HCT116 (cell line): ENCODE results near the gene MYO1A. TPM values are rescaled to one million over a fixed set of nuclear protein-coding genes. Genes with fewer than 3 reads are reported as not detected.

Experiments used
- ATAC-seq: fragments of 200-7000 bp; cut with Tn5 transposase; 2 replicates; pipeline ENCODE4 v1.9.1; 2020; ENCODE audit warnings: mild to moderate bottlenecking, moderate library complexity
- BruUV-seq: library from RNA; stranded (reverse); fragments of 400-500 nt; replicated peaks from 2 replicates; lab custom pipeline; 2021; lab: Mats Ljungman, UMichigan
- CTCF ChIA-PET: fragments of 300-600 bp; sonication (Branson Sonifier 250); formaldehyde crosslinking; loops from one replicate; lab custom pipeline; 2021; ENCODE audit warnings: antibody characterized with exemption; lab: Charles Lee
- POLR2A ChIA-PET: fragments of 300-600, 350-600 bp; sonication (Branson Sonifier 250); formaldehyde crosslinking; loops from one replicate; lab custom pipeline; 2021; ENCODE audit warnings: antibody characterized with exemption; lab: Charles Lee
- RAD21 ChIA-PET, 2 experiments: fragments of 300-600 bp; sonication (Branson Sonifier 250); formaldehyde crosslinking; loops; one replicate each; lab custom pipeline; 2023; ENCODE audit warnings: low total read pairs in 2 of 2; ENCODE audit not compliant: uncharacterized antibody in 2 of 2, unreplicated experiment in 2 of 2, low non-redundant PET in 1 of 2; lab: Charles Lee
- DNase-seq: peaks from one replicate; pipeline ENCODE4 v3.0.0-alpha.2; 2010; ENCODE audit warnings: low read depth, low spot score
- H2AFZ ChIP-seq: fragments of 200-600 bp; shearing (Covaris generic), sonication (generic); 2 replicates; pipeline ENCODE4 v1.6.1; 2017; ENCODE audit warnings: low read depth, mixed run types, mixed read lengths, antibody characterized with exemption, low read length; ENCODE audit not compliant: poor library complexity, severe bottlenecking
- H3K27ac ChIP-seq: 2 replicates; pipeline ENCODE4 v1.5.1; 2012; ENCODE audit warnings: low read depth, low read length
- H3K27me3 ChIP-seq: fragments of 200-600 bp; sonication (generic); 2 replicates; pipeline ENCODE4 v1.6.1; 2016; ENCODE audit warnings: mixed run types, low read length, mixed read lengths; ENCODE audit not compliant: insufficient read depth
- H3K36me3 ChIP-seq, 2 experiments: fragments of 200-500 bp in 1 of 2; fragments of 200-600 bp in 1 of 2; sonication (Bioruptor generic) in 1 of 2; sonication (generic) in 1 of 2; 2 replicates each; pipeline versions ENCODE4 v1.5.1 to v1.6.1; 2014 to 2016; ENCODE audit warnings: low read length in 2 of 2, inconsistent platforms in 1 of 2, mixed read lengths in 1 of 2, mixed run types in 1 of 2; ENCODE audit not compliant: insufficient read depth in 2 of 2, control insufficient read depth in 1 of 2
- H3K4me1 ChIP-seq, 2 experiments: fragments of 200-600 bp in 1 of 2; sonication (generic) in 1 of 2; 2 replicates each; pipeline versions ENCODE4 v1.5.1 to v1.6.1; 2012 to 2017; ENCODE audit warnings: low read length in 2 of 2, inconsistent platforms in 1 of 2, mild to moderate bottlenecking in 1 of 2, mixed read lengths in 1 of 2, mixed run types in 1 of 2, moderate library complexity in 1 of 2; ENCODE audit not compliant: insufficient read depth in 2 of 2, control insufficient read depth in 1 of 2
- H3K4me2 ChIP-seq: fragments of 200-600 bp; sonication (generic); 2 replicates; pipeline ENCODE4 v1.6.1; 2017; ENCODE audit warnings: mixed run types, low read length, mixed read lengths
- H3K4me3 ChIP-seq, 2 experiments: fragments of 200-600 bp in 1 of 2; sonication (generic) in 1 of 2; replicated peaks in 1 of 2; 2 replicates each; pipeline ENCODE4 v1.5.1; 2011 to 2016; ENCODE audit warnings: low read length in 2 of 2, control low read depth in 1 of 2, low read depth in 1 of 2, mild to moderate bottlenecking in 1 of 2, mixed read lengths in 1 of 2, mixed run types in 1 of 2
- H3K79me2 ChIP-seq: fragments of 200-600 bp; sonication (generic); 2 replicates; pipeline ENCODE4 v1.6.1; 2017; ENCODE audit warnings: mild to moderate bottlenecking, mixed run types, low read length, moderate library complexity, mixed read lengths; ENCODE audit not compliant: insufficient read depth
- H3K9ac ChIP-seq: fragments of 200-600 bp; sonication (generic); 2 replicates; pipeline ENCODE4 v1.6.1; 2016; ENCODE audit warnings: low read length, mixed read lengths
- H3K9me2 ChIP-seq: fragments of 200-600 bp; sonication (generic), shearing (Covaris generic); 2 replicates; pipeline ENCODE4 v1.6.1; 2017; ENCODE audit warnings: mixed run types, mild to moderate bottlenecking, moderate library complexity; ENCODE audit not compliant: insufficient read depth
- H3K9me3 ChIP-seq, 2 experiments: fragments of 200-500 bp in 1 of 2; fragments of 200-600 bp in 1 of 2; sonication (Bioruptor generic) in 1 of 2; sonication (generic) in 1 of 2; 2 replicates each; pipeline ENCODE4 v1.6.1; 2014 to 2017; ENCODE audit warnings: low read length in 2 of 2, mixed read lengths in 2 of 2, inconsistent platforms in 1 of 2, low read depth in 1 of 2, mild to moderate bottlenecking in 1 of 2, mixed run types in 1 of 2, moderate library complexity in 1 of 2; ENCODE audit not compliant: control insufficient read depth in 1 of 2, insufficient read depth in 1 of 2
- H4K20me1 ChIP-seq: fragments of 200-600 bp; sonication (generic), shearing (Covaris generic); 2 replicates; pipeline ENCODE4 v1.6.1; 2017; ENCODE audit warnings: mixed run types, mild to moderate bottlenecking, moderate library complexity; ENCODE audit not compliant: insufficient read depth
- CBX3 ChIP-seq: IDR thresholded peaks from 2 replicates; pipeline ENCODE4 v1.6.1; 2012; ENCODE audit warnings: low read depth
- CEBPB ChIP-seq: IDR thresholded peaks from 2 replicates; pipeline ENCODE4 v1.6.1; 2012; ENCODE audit warnings: low read depth
- EGR1 ChIP-seq: IDR thresholded peaks from 2 replicates; pipeline ENCODE4 v1.6.1; 2012; ENCODE audit warnings: low read depth
- ELF1 ChIP-seq: IDR thresholded peaks from 2 replicates; pipeline ENCODE4 v1.6.1; 2012; ENCODE audit warnings: low read depth, borderline replicate concordance
- EZH2 ChIP-seq: fragments of 200-600 bp; sonication (generic); IDR thresholded peaks from 2 replicates; pipeline ENCODE4 v1.6.1; 2017; ENCODE audit warnings: antibody characterized with exemption, mixed run types
- FOSL1 ChIP-seq: IDR thresholded peaks from 2 replicates; pipeline ENCODE4 v1.6.1; 2012; ENCODE audit warnings: low read depth
- JUND ChIP-seq: IDR thresholded peaks from 2 replicates; pipeline ENCODE4 v1.6.1; 2012
- POLR2AphosphoS5 ChIP-seq: IDR thresholded peaks from 2 replicates; pipeline ENCODE4 v1.6.1; 2011; ENCODE audit warnings: mild to moderate bottlenecking, low read depth, low read length, moderate library complexity
- RAD21 ChIP-seq: IDR thresholded peaks from 2 replicates; pipeline ENCODE4 v1.6.1; 2012; ENCODE audit warnings: low read depth, mild to moderate bottlenecking
- REST ChIP-seq: IDR thresholded peaks from 2 replicates; pipeline ENCODE4 v1.6.1; 2012; ENCODE audit warnings: low read depth
- SIN3A ChIP-seq: IDR thresholded peaks from 2 replicates; pipeline ENCODE4 v1.6.1; 2012; ENCODE audit warnings: low read depth
- SP1 ChIP-seq: IDR thresholded peaks from 2 replicates; pipeline ENCODE4 v1.6.1; 2012; ENCODE audit warnings: low read depth
- TCF7L2 ChIP-seq: IDR thresholded peaks from 2 replicates; pipeline ENCODE4 v1.7.0; 2011; ENCODE audit warnings: borderline replicate concordance, inconsistent platforms; ENCODE audit not compliant: insufficient read depth, insufficient read length; ENCODE audit errors: extremely low read depth
- ZBTB33 ChIP-seq: IDR thresholded peaks from 2 replicates; pipeline ENCODE4 v1.6.1; 2011; ENCODE audit warnings: mild to moderate bottlenecking, low read length, moderate library complexity; ENCODE audit not compliant: insufficient replicate concordance; ENCODE audit errors: extremely low read depth
- intact Hi-C: fragments of 100-400 bp; cut with micrococcal nuclease; formaldehyde crosslinking; loops from 2 replicates; pipeline ENCODE4 v1.10.0; 2022
- total RNA-seq: library from RNA; stranded (reverse); gene quantifications from one replicate; pipeline ENCODE4 v1.2.1, GENCODE V29; 2021; ENCODE audit not compliant: unreplicated experiment

Gene MYO1A
- total RNA-seq, 1 experiment from 2014 or later = 0.76 TPM

- TF ChIP-seq ZBTB33 (no peak), SIN3A (no peak), TCF7L2 (no peak), EZH2 (no peak), CBX3 (no peak), FOSL1 (no peak), SP1 (no peak)
These were observed 69.7 kb downstream of the MYO1A start (continued) for GRCh38 chr12:56980268-56980667.

- Histone ChIP-seq H3K27me3 (no peaks in the 10 kb centered on the region), H3K4me3 (no peak overlapping the region), H3K79me2 (no peaks in the 10 kb centered on the region), H3K9me3 (no peaks in the 10 kb centered on the region), H3K4me1 (no peaks in the 10 kb centered on the region), H3K36me3 (no peaks in the 10 kb centered on the region), H4K20me1 (no peaks in the 10 kb centered on the region), H3K4me2 (no peak overlapping the region), H2AFZ (no peak overlapping the region), H3K9me2 (no peaks in the 10 kb centered on the region), H3K27ac (no peak overlapping the region), H3K9ac (no peak overlapping the region)
- ChIA-PET CTCF (no interaction called here), RAD21 (no interaction called here), POLR2A (no interaction called here)
- TF ChIP-seq REST (no peak), RAD21 (no peak), CEBPB (no peak), ELF1 (no peak), JUND (no peak), EGR1 (no peak), CBX3 (no peak), POLR2AphosphoS5 (no peak)
- BruUV-seq = no TSS peak
- DNase-seq (no peak), ATAC-seq (no peak)
- intact Hi-C loops = no loop called here
These were observed 70.3 kb downstream of the MYO1A start for GRCh38 chr12:56979628-56980027.
